GM21360 (cell line): Measurements from ENCODE around the gene SLITRK5.

ENCODE experiments used
- ATAC-seq: cut with Tn5 transposase; IDR thresholded peaks from one replicate; pipeline ENCODE4 v1.9.1; 2021; ENCODE audit warnings: mild to moderate bottlenecking, moderate library complexity; ENCODE audit not compliant: unreplicated experiment

SLITRK5 gene

GRCh38 chr13:87712012-87712411 lies 40.8 kb downstream of the SLITRK5 start:
- no peak for ATAC-seq
